Measurements from ENCODE around the gene DCAF8.
"Not testable (repeated sequence)": the region's sequence is repeated elsewhere in the genome, so short reads cannot be mapped to it uniquely, and the experiment has no call there.

The DCAF8 gene

DNA sequence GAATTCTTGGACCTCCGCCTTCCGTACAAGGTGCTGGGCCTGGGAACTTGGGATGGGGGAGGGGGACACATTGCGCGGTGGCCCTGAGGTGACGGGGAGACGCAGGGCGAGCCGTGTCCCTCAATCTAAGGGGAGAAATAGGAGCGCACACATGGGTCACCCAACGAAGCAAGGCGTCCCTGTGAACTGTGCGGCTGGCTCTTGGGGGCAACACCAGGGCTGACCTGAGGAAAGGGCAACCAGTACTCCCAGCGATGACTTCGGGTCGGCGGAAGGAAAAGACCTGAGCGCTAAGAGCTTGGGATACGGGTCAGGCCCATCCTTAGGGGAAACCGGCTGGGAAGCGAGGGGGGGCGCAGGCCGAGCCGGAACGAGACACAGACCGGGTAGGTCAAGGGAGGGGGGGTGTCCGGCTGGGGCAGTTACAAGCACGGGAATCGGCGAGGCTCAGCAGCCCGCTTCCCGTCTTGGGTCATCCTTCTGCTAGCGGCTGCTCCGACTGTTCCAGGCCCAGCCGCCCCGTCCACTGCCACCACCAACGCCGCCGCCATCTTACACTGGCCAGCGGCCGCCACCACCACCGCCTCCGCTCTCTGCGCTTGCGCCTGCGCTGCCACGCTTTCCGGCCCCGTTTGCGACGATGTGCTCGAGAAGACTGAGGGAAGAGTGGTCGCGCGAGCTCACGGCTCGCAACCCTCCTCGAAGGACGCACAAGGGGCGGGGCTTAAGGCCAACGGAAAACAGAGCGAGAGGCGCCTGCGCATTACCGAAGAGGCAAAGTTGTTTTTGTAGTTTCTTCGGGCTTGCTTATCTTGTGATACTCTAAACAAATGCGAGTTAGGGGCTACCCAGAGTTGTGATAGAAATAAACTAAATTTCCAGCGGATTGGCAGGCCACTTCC is at the start of gene DCAF8:
DCAF8 (minus strand) TSS at position 657 of the 902 bp plus-strand sequence. CDS start 18,541 bp downstream, outside the sequence.
- peak; percentile 81 for DNase-seq

DNA sequence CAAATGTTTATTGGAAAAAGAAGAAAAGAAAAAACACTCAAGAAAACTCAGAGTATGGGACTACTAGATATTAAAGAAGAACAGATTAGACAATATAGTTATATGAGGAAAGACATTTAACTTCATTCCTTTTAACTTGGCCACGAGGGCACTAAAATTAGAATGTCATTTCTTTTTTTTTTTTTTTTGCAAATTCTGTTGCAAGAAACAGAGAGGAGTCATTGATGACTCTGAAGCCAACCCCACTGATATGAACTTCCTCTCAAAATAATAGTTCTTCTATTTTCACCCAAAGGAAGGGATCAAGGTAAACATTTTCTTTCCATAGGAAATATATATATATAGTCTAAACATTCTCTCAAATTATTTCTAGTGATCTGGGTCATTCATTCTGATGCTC is 47.2 kb upstream of the DCAF8 start:
- DNase-seq, result no peak

DNA sequence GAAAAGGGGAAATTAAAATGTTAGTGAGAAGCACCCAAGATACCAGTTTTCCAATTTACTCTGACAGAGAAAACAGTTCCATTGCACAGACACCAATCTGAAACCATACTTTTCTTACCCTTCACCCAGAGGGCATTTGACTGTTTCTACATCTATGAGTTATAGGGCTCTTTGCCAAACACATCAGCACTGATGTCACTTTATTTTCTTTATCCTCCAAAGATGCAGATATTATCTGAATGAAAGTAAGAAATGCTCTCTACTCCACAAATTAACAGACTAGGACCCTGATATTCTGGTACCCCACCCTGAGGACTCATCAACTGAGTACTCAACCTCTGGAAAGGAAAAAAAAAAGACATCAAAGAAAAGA is 46.8 kb upstream of the DCAF8 start:
- DNase-seq, result no peak

DNA sequence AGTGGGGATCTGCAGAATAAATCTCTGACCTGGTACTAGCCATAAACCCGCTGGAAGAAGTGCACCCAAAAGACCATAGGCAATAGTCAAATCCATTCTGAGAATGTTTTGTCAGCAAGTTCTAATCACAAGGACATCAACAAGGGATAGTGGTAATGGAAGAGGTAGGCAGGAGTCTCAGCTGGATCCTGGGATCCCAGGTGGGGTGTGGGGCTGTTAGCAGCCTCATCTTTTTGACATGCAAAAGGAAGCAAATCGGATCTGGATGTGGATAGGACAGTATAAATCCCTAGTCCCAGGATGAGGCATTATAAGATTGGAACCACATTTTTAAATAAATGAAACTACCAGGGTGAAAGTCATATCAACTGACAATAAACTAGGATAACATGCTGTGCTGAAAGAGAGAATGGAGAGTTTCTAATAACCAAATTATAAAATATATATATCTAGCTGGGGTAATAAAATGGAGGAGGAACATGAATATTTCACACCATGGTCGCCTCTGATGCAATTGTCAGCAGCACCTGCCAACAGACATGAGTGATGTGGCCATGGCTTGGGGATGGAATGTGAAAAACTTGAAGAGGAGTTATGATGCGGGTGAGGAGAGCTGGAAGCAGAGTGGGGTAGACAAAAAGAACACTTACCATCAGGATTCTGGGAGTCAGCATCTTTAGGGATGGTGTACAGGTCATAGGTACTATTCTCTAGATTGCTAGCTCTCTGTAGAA is 46.3 kb upstream of the DCAF8 start:
- DNase-seq, result no peak

DNA sequence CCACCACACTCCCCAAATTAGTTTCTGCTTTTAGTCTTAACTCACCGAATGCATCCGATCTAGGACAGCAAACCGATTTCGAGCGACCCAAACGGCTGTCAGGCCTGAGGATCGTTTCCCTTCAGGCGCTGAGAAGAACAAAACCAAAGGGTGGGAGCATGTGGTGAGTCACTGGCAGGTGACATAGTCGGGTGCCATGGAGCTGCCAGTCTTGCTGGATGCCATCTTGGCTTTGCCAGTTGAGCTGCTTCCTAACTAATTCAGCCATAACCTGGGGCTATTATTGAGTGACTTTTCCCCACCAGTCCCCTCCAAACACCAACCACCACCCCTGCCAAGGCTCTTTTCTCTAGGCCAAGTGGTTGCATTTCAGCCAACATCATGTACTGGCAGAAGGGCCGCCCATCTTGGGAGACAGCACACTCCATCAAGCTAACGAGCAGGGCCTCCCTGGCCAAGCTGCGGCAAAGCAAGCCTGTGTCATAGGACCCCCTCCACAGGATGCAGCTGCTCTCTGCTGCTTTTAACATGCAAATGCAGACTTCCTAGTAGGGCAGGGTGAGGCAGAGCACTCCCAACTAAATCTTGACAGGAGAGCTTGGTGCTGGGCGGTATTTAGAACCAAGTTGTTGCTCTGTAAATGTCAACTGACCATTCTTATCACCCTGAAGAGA is 44.9 kb upstream of the DCAF8 start:
- no peak for DNase-seq

DNA sequence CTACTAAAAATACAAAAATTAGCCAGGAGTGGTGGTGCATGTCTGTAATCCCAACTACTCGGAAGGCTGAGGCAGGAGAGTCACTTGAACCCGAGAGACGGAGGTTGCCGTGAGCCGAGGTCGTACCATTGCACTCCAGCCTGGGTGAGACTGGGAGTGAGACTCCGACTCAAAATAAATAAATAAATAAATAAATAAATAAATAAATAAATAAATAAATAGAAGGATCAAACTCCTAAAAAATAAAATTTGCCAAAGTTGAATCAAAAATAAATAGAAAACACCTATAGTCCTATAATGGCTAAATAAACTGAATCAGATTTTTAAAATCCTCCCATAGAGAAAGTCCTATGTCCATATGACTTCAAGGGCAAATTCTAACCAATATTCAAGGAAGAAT is 37.8 kb upstream of the DCAF8 start:
- DNase-seq, result no peak

DNA sequence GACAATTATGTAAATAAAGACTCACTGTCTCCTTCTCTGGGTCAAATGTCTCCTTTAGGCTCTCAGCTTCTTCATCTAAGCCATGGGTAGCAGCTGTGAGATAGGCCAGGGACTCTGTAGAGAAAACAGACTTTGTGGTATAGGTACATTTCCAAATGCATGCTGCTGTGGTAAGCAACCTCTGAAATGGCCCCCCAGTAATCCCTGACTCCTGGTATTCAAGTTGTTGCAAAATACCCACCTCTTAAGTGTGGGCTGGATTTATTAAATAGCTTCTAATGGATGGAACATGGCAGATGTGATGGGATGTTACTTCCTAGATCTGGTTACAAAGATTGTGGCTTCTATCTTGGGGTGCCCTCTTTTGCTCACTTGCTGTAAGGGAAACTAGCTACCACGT is 33.7 kb upstream of the DCAF8 start:
- DNase-seq, result no peak

DNA sequence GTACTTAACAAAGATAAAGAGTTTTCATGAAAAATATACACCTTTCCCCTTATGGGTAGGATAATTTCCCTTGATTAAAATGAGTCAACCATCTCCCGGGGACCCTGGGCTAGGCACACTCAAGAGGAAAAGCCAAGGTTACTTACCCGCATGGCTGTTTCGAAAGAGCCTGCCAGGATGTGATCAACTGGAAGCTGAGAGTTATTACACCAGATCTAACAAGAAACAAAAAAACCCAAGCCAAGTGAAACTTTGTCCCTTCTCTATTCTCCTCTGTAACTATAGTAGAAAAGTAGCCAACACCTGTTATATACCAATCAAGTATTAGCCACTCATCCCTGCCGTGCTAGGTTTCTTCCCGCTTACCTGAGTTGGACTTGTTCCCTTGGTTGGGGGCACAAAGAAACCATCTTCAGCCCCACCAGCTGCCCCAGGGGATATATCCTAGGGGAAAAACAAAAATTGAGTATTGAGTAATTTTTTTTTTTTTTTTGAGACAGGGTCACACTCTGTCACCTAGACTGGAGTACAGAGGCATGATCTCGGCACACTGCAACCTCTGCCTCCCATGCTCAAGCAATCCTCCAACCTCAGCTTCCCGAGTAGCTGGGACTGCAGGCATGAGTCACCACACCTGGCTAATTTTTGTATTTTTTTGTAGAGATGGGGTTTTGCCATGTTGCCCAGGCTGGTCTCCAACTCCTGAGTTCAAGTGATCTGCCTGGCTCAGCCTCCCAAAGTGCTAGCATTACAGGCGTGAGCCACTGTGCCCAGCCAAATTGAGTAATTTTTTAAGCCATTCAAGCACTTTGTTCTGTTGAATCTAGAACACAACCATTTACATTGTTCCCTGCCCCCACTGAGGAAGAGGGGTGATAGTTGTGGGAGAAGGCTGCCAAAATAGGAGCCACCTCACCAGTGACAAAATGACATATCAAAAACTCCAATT is 30.9 kb upstream of the DCAF8 start:
- no peak for DNase-seq

DNA sequence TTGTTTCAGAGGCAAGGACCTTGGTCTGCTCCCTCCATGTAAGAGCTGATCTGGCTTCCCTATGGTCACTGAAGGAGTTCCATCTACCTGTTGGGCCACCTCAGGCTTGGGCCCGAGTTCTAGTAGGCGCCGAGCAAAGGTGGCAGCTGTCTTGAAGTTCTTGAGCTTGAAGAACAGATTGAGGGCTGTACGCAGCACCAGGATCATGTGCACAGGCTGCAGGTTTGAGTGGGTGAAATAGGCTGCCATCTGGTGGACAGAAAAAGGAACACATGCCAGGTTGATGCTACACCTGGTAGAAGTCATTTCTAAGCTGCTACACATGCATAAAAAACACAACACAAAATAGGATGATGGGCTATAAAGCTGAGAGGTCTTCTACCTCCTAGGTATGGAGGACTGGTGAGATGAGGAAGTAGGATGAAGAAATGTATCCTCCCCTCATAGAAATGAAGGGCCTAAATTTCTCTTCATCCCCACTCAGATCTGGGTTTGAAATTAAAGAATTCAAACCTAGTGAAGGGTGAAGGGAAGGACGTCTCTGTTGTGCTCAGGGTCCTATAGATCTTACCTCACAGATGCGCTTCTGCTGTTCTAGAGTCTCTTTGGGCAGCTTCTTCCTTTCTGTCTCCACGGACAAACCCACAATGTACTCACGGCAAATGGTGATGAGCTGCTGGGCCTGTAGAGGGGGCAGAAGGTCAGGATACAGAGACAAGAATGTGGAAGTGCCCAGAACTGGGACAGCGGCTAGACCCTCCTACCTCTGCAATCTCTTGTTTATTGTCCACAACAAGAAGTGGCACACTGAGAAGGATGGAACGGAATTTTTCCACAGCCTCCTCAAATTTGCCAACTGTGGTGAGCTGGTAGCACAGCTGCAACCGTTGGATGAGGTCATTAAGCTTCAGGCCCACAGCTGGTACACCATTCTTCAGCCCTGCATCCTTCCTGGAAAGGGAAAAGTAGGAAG is 29.2 kb upstream of the DCAF8 start:
- DNase-seq, result peak; percentile 16

DNA sequence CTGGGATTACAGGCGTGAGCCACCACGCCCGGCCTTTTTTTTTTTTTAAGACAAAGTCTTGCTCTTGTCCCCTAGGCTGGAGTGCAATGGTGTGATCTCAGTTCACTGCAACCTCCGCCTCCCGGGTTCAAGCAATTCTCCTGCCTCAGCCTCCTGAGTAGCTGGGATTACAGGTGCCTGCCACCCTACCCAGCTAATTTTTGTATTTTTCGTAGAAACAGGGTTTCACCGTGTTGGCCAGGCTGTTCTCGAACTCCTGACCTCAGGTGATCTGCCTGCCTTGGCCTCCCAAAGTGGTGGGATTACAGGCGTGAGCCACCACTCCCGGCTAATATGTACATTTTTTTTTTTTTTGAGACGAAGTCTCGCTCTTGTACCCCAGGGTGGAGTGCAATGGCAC is 25.4 kb upstream of the DCAF8 start:
- not testable (repeated sequence) for DNase-seq

DNA sequence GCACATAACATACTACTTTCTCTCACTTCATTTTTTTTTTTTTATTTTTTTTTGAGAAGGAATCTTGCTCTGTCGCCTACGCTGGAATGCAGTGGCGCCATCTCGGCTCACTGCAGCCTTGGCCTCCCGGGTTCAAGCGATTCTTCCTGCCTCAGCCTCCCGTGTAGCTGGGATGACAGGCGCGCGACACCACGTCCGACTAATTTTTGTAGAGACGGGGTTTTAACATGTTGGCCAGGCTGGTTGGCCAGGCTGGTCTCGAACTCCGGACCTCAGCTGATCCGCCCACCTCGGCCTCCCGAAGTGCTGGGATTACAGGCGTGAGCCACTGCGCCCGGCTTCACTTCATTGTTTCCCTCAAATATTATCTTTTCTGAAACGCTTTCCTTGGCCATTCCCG is 23.2 kb upstream of the DCAF8 start:
- DNase-seq, result no peak

DNA sequence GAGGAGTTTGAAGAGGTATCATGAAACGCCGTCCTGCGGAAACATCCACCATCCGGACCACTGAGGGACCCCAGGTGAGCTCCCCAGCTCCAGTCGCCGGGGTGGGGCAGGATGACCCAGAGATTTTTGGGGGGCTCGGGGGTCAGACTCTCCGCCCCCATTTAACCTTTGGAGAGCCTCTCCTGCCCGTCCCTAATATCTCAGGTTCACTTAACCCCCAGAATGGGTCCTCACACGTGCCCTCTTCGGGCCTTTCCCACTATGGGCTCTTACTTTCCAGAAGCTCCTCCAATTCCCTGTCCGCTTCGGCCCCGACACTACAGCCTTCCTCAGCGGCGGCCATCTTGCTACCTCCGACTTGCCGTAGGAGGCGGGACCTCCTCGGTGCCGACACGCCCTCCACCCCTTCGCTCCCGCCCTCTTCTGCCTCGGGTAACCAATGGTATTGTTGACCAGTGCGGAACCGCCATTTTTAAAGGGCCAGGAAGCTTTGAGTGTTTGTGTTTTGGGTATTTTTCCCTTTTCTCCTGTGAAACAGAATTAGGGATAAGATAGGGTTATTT is 22.5 kb upstream of the DCAF8 start, which contains the start of gene PEX19:
PEX19 (minus strand) TSS at position 352 of the 563 bp plus-strand sequence; CDS start at position 343, 9 bp downstream.
- DNase-seq, result peak; percentile 14

DNA sequence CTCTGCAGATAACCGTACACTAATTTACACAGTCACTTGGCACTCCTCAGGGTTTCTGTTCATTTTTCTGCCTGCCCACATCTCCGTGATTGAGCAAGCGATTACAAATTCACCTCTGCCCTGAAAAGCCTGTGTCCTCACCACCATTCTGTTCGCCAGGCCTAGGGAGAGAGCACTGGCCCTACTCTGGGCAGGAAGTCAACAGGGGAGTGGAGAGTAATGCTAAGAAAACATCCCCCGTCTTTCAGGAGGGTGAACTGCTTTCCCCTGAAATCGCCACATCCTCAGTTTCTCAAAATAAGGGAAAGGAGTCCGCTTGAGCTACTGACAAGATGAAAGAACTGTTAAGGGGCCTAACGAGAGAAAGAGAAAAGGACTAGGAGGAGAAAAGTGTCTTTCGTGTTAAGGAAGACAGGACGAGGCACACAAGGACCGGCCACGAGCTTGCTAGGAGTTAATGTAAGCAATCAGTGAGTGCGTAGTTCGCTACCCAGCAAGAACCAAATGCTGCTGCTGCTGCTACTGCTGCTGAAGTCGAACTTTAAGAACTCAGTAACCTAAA is 22.0 kb upstream of the DCAF8 start:
- DNase-seq, result no peak

DNA sequence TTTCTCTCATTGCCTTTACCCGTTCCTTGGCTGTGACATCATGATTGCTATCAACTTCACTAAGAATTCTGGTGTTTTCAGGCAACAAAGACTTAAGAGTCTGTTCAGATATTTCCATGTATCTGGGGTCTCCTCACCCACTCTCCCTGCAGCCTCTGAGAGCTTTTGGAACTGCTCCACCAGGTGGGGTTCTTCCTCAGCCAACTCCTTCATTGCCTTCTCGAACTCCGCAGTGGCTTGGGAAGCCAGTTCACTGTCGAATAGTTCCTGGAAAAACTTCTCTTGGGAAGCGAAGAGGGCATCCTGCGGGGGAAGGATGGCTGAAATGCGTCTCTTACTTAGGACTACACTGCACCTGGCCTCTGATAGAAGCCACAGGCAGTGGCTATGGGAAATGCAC is 20.5 kb upstream of the DCAF8 start:
- no peak for DNase-seq

DNA sequence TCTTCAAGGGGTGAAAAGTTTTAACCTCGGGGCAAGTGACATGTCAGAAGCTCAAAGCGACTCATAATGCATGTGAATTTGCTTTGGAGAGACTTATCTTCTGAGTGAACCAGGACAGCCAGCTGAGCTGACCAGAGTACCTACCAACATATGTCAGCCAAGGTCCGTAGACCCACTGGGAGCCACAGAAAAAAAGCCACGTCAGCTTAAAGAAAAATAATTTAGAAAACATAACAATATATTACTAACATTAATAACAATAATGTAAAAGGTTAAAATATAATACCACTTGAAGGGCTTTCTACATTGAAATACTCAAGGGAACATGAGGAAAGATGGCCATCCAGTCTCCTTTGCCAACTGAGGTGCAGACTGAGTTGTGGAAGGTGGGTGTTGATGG is 15.6 kb upstream of the DCAF8 start:
- DNase-seq, result no peak

DNA sequence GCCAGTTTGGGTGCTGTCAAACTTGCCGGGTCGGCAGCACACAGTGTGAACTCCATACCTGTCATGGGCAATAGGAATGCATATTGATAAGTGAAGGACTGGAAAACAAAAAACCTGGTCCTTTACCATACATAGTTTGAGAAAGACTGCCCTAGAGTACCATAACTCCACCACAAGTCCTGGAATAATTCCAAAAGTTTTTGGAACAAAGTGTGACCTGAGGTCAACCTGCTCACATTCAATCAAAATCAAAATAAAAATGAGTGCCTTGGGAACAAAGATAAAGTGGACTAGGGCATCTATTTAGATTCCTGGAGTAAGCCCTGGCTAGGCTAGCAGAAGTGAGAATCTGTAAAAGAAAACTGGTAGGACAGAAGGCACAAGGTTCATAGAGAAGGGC is 15.0 kb upstream of the DCAF8 start:
- no peak for DNase-seq

DNA sequence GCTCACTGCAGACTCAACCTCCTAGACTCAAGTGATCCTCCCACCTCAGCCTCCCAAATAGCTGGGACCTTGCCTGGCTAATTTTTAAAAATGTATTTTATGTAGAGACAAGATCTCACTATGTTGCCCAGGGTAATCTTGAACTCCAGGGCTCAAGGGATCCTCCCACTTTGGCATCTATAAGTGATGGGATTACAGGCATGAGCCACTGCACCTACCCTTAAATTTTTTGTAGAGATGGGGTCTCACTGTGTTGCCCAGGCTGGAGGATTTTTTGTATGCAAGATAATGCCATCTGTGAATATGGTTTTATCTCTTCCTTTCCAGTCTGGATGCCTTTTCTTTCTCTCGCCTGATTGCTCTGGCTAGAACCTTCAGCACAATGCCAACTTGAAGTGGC is 8.7 kb upstream of the DCAF8 start:
- DNase-seq, result no peak

DNA sequence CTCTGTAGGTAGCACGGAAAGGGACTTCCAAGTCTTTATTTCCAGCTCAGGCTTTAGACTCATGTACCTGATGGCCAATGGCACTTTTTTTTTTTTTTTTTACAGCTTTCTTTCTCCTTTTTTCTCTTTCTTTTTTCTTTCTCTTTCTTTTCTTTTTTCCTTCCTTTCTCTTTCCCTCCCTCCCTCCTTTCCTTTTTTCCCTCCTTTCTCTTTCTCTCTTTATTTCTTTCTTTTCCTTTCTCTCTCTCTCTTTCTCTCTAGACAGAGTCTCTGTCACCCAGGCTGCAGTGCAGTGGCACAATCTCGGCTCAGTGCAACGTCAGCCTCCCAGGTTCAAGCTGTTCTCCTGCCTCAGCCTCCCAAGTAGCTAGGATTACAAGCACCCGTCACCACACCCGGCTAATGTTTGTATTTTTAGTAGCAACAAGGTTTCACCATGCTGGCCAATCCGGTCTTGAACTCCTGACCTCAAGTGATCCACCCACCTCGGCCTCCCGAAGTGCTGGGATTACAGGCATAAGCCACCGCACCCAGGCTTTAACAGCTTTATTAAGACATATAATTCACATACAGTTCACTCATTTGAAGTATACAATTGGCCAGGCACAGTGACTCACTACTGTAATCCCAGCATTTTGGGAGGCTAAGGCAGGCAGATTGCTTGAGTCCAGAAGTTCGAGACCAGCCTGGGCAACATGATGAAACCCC is 5.1 kb upstream of the DCAF8 start:
- no peak for DNase-seq

DNA sequence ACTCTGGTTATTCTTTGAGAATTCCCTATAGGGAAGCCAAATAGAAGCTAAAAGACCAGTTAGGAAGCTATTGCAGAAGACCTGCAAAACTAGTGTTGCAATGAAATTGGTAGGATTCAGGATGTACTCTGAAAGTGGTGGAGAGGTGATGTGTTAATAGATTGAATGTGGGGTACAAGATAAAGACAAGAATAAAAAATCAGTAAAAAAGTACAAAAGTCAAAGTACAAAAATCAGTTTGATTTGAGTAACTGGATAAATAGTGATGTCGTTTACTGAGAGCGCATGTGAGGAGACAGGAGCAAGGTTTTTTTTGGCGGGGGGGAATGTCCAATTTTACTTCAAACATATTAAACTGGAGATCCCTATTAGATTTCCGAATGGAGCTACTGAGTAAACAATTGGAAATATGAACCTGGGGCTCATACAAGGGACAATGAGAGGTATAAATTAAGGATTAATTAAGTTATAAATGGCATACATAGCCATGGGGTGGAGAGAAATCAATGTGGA is 2.5 kb upstream of the DCAF8 start:
- no peak for DNase-seq

DNA sequence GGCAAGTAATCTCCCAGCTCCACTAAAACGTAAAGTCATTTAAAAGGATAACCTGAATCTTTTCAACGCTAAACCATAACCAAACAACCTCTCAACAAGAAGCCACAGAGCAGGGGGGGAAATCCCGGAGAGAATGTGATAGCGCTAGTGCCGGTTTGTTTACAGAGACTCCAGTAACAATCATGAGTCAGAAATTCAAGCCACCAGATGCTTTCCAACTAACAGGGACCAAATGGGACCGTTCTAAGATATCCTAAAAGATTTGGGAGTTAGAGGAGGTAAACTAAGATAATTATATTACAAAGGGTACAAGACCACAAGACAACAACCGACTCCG is 825 bp downstream of the DCAF8 start:
- DNase-seq, result no peak

Measured in NCI-H1436 treated with DMSO at 0.1 percent for 48 hours (cell line).